Activated gamma-delta T cell (primary cell): ENCODE data around the gene ZFP30.
"Not testable (repeated sequence)": the region's sequence is repeated elsewhere in the genome, so short reads cannot be mapped to it uniquely, and the experiment has no call there.

Source experiments
- DNase-seq: peaks from one replicate; lab custom pipeline; 2025; lab: John Stamatoyannopoulos, UW
- total RNA-seq, 2 donors: gene quantifications; one replicate each; lab custom pipeline; 2026; lab: John Stamatoyannopoulos, UW

Gene ZFP30
- total RNA-seq, result 44.5 to 45.3 reads per million in 2 donors

GRCh38 chr19:37655301-37655688 lies at the start of gene ZFP30:
ZFP30 (minus strand) TSS chr19:37655465; CDS start chr19:37647822, 7,643 bp downstream.
- DNase-seq, result peak; percentile 71

GRCh38 chr19:37699057-37699456 lies 43.8 kb upstream of the ZFP30 start:
- no peak for DNase-seq

GRCh38 chr19:37698216-37698615 lies 43.0 kb upstream of the ZFP30 start:
- DNase-seq, result no peak

GRCh38 chr19:37695144-37695899 lies 40.1 kb upstream of the ZFP30 start:
- DNase-seq, result no peak

GRCh38 chr19:37692956-37693620 lies 37.8 kb upstream of the ZFP30 start:
- DNase-seq, result no peak

GRCh38 chr19:37691881-37692504 lies 36.7 kb upstream of the ZFP30 start:
- peak; percentile 45 for DNase-seq

GRCh38 chr19:37683520-37683919 lies 28.3 kb upstream of the ZFP30 start:
- DNase-seq, result no peak

- no peak for DNase-seq
These were observed 14.2 kb upstream of the ZFP30 start for GRCh38 chr19:37669450-37669914.

GRCh38 chr19:37657157-37657556 lies 1.9 kb upstream of the ZFP30 start:
- not testable (repeated sequence) for DNase-seq

- peak; percentile 71 for DNase-seq
These were observed 565 bp upstream of the ZFP30 start for GRCh38 chr19:37655689-37656371.

- no peak for DNase-seq
These were observed 500 bp downstream of the ZFP30 start for GRCh38 chr19:37654629-37655300.

GRCh38 chr19:37654118-37654517 lies 1.1 kb downstream of the ZFP30 start:
- no peak for DNase-seq

- DNase-seq, result no peak
These were observed 19.9 kb downstream of the ZFP30 start for GRCh38 chr19:37635076-37636056.

- DNase-seq, result peak; percentile 35
These were observed 60.3 kb downstream of the ZFP30 start for GRCh38 chr19:37594982-37595382.

GRCh38 chr19:37594304-37594981 lies 60.8 kb downstream of the ZFP30 start, which contains the start of the genes ZNF540 and ZNF571:
ZNF540 (plus strand) TSS chr19:37594876; CDS start chr19:37598448, 3,572 bp downstream.
ZNF571 (minus strand) TSS chr19:37594792; CDS start chr19:37586676, 8,116 bp downstream.
- DNase-seq, result peak; percentile 74

- DNase-seq, result no peak
These were observed 61.3 kb downstream of the ZFP30 start for GRCh38 chr19:37593996-37594303.

- DNase-seq, result no peak
These were observed 71.9 kb downstream of the ZFP30 start for GRCh38 chr19:37583340-37583739.

GRCh38 chr19:37572203-37572602 lies 83.1 kb downstream of the ZFP30 start:
- DNase-seq, result no peak

- DNase-seq, result no peak
These were observed 89.9 kb downstream of the ZFP30 start for GRCh38 chr19:37565370-37565669.
